HG02870 (cell line): ENCODE measurements around the gene MEA1.

ENCODE experiments used
- ATAC-seq: cut with Tn5 transposase; IDR thresholded peaks from one replicate; pipeline ENCODE4 v1.9.1; 2021; ENCODE audit warnings: mild to moderate bottlenecking, moderate library complexity; ENCODE audit not compliant: unreplicated experiment

Gene MEA1

GRCh38 chr6:42978487-42978838 lies 35.3 kb downstream of the MEA1 start:
- ATAC-seq: peak; percentile 24

- no peak for ATAC-seq
Measured at GRCh38 chr6:42974919-42975505, 38.7 kb downstream of the MEA1 start.

- ATAC-seq: no peak
Measured at GRCh38 chr6:42973926-42974325, 39.8 kb downstream of the MEA1 start.

DNA sequence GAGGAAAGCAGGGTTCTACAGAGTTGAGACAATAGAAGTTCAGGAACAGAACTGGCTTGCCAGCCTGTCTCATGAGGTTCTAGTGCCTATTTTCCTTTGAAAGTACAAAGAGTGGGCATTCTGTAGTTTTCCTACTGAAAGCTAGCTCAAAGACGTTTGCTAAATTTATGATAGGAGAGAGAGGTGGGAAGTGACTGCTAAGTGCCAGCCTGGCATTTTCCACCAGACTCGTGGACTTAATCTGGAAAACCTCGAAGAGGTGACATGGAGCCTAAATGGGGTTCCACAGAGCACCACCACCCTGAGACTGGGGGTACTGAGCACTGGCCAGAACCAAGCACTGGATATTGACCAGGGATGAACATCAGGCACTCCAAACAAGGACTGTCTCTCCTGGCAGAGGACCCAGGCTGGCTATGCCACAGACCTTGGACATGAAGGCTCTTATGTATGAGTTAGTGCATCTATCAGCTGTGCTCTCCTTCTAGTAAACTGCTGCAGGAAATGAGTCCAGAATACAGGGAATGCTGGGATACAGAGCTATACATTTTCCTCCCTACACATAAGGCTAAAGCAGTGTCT lies 41.9 kb downstream of the MEA1 start:
- ATAC-seq: no peak

GRCh38 chr6:42970871-42971612 lies 42.7 kb downstream of the MEA1 start:
- no peak for ATAC-seq

DNA sequence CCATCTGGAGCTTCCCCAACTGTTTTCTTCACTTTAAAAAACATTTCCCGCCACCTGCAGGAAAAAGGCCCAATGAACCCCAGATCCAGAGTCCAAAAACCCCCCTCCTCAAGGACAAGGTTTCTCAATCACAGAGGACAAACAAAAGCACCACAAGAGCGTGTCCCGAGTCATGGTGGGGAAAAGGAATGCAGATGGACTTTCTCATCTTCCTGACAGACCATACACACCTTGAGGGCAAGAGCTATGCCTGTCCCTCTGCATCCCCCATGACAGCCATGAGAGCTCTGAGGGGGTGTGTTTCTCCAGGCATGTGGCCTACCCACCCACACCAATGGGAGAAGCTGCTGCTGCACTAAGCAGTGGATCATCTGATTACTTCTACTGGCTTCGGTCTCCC lies 43.8 kb downstream of the MEA1 start:
- ATAC-seq: no peak

DNA sequence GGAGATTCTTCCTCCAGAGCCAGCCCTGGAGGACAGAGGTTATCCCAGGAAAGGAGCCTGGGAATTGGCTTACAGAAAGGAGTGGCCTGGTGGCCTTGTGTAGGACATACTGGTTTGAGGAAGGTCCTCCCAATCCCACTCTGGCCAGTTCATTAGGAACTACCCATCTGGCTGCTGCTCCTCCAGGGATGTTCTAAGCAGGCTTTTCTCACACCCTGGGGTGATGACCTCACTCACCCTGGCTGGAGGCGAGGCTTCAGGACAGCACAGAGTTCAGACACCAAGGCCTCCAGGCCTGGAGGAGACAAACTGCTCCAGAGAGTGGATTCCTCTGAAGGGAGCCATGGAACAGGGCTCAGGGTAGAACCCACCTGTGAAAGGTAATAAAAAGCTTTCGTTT lies 44.3 kb downstream of the MEA1 start:
- ATAC-seq: no peak

DNA sequence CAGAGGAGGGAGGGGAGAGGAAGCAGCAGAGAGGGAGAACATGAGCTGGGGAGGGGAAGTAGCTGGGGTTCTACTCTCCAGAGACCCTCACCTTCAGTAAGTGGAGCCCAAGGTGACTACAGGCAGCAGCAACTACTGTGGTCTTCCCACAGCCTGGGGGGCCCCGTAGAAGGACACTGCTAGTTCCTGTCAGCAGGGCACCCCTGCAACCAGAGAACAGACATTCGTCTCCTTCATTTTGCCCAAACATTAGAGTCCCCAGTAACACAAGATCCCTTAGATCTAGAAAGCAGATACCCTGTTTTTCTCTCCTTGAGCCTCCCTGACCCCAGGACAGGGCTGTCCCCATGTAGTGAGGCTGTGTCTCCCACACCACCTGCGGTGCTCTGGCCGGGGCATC lies 45.0 kb downstream of the MEA1 start:
- no peak for ATAC-seq

DNA sequence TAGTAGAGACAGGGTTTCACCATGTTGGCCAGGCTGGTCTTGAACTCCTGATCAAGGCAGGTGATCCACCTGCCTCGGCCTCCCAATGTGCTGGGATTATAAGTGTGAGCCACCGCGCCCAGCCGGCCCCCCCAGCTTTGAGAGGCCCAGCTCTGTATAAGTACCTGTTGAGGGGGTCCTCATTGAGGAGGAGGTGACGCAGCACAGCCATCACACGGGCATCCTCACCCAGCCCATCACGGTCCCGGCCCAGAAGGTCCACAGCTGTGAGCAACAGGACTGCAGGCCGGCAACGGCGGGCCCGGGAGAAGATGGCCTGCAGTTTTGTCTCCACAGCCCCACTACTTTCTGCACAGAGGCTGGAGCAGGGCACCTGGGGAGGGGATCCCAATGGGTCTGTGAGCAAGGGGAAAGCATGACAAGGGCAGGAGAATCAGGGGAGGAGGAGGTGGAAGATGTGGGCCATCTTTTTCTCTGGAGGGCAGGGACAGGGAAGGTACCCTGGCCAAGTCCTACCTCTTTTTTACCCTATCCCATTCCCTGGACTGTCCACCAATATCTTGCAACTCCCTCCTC lies 45.5 kb downstream of the MEA1 start:
- no peak for ATAC-seq

- ATAC-seq: no peak
Measured at GRCh38 chr6:42967228-42967627, 46.5 kb downstream of the MEA1 start.

GRCh38 chr6:42966571-42966970 lies 47.2 kb downstream of the MEA1 start:
- ATAC-seq: no peak

DNA sequence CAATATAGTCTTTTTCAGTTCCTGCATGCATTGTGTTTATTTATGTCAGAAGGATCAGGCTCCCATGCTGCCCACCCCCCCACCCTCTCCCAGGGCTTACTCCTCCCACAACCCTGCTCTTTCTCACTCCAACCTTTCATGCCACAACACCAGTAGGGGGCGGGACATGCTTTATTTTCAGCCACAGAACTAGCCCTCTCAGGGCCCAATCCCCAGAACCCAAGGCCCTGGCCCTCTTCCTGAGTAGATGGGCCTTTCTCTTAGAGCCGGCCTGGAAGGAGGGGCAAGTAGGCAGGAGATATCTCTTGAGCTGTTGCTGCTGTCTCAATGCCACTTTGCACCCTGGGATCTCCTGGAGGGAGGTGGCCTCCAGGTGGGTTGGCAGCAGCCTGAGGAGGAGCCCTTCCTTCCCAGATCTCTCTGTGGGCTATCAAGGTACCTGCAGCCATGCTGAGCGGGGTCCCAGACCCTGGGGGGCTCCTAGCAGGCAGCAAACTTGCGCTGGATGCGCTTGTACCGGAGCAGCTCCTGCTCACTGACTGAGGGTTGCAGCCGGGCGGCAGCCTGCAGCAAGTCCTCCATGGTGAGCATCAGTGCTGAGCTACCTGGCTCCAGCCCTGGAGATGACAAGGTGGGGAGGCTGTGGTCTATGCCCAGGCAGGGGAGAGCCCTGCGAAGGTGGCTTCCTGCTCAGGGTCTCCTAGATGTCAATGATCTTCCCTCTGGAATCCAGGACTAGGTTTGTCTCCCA lies 49.7 kb downstream of the MEA1 start:
- ATAC-seq: no peak

GRCh38 chr6:42963179-42963854 lies 50.4 kb downstream of the MEA1 start:
- ATAC-seq: no peak

DNA sequence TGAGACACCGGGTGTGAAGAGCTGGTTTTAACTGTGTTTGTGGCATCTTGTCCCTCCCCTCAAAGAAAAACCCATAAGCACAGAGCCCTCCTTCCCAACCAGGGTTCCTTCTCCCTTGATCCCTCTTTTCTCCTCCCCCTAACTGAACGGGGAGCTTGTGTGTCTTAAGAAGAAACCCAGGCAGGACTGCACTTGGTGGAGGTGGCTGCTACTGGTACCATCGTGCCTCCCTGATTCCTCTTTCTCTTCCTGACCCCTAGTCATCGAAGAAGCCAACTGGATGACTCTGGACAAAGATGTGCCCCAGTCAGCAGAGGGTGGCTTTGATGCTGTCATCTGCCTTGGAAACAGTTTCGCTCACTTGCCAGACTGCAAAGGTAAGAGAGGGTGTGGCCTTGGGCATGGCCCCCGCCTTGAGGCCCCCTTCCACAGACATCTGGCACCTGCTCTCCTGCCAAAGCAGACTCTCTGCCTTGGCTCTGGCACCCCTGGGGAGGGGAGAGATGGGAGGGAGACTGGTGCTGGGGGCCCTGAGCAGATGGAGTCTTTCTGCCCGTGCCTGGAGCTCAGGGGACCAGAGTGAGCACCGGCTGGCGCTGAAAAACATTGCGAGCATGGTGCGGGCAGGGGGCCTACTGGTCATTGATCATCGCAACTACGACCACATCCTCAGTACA lies 51.1 kb downstream of the MEA1 start:
- ATAC-seq: no peak

- ATAC-seq: no peak
Measured at GRCh38 chr6:42962096-42962495, 51.6 kb downstream of the MEA1 start.
